K562 (cell line): Measurements from ENCODE around the gene RSRC1. TPM values are rescaled to one million over a fixed set of nuclear protein-coding genes. Genes with fewer than 3 reads are reported as not detected.
A peak's percentile ranks its signal among the peaks of the same experiment; 100 is the strongest.

Source experiments
- ATAC-seq: fragments of 200-7000 bp; cut with Tn5 transposase; 3 replicates; pipeline ENCODE4 v1.9.1; 2020; ENCODE audit warnings: moderate library complexity
- BruUV-seq: library from RNA; stranded (reverse); fragments of 400-500 nt; replicated peaks from 2 replicates; lab custom pipeline; 2021; lab: Mats Ljungman, UMichigan
- CTCF ChIA-PET: fragments of 300-600 bp; formaldehyde crosslinking; extraction: SDS; loops from one replicate; lab custom pipeline; 2021; ENCODE audit warnings: low intra/inter-chr PET ratio; lab: Yijun Ruan, JAX
- POLR2A ChIA-PET: fragments of 300-600, 350-650 bp; sonication (Branson Sonifier 250); formaldehyde crosslinking; extraction: SDS; loops from one replicate; lab custom pipeline; 2021; ENCODE audit warnings: antibody characterized with exemption, inconsistent platforms; lab: Yijun Ruan, JAX
- DNase-seq, 4 experiments: peaks; one replicate each; pipeline versions ENCODE4 v3.0.0 to v3.0.0-alpha.2; 2011 to 2018; ENCODE audit warnings: low spot score in 3 of 4, mixed read lengths in 3 of 4; ENCODE audit errors: extremely low read depth in 1 of 4
- FAIRE-seq: peaks from 2 replicates; lab custom pipeline; 2011; peaks lifted over from hg19 to GRCh38; lab: Jason Lieb, UNC
- H2AFZ ChIP-seq: 2 replicates; pipeline ENCODE4 v1.6.0; 2011; ENCODE audit warnings: low read depth, low read length, control low read depth, inconsistent platforms
- H3K27ac ChIP-seq: fragments of 200-600 bp; 3 replicates; pipeline ENCODE4 v1.8.0; 2011; ENCODE audit warnings: low read depth, mild to moderate bottlenecking, control low read depth, inconsistent platforms, low read length, moderate library complexity, mixed read lengths; ENCODE audit errors: extremely low read depth
- H3K27me3 ChIP-seq, 2 experiments: fragments of 300-600 bp in 1 of 2; 2 replicates in 1 of 2; 3 replicates in 1 of 2; pipeline versions ENCODE4 v1.6.0 to v1.8.0; 2011; ENCODE audit warnings: inconsistent platforms in 2 of 2, low read length in 2 of 2, mild to moderate bottlenecking in 1 of 2, mixed read lengths in 1 of 2, moderate library complexity in 1 of 2; ENCODE audit not compliant: control insufficient read depth in 2 of 2, insufficient read depth in 2 of 2
- H3K36me3 ChIP-seq: fragments of 300-600 bp; 3 replicates; pipeline ENCODE4 v1.8.0; 2011; ENCODE audit warnings: mild to moderate bottlenecking, low read length, inconsistent platforms; ENCODE audit not compliant: control insufficient read depth, insufficient read depth
- H3K4me1 ChIP-seq, 2 experiments: fragments of 200-600 bp in 1 of 2; replicated peaks in 1 of 2; 2 replicates in 1 of 2; 3 replicates in 1 of 2; pipeline versions ENCODE4 v1.5.1 to v1.8.0; 2011; ENCODE audit warnings: inconsistent platforms in 2 of 2, low read length in 2 of 2, mild to moderate bottlenecking in 1 of 2, mixed read lengths in 1 of 2, moderate library complexity in 1 of 2; ENCODE audit not compliant: control insufficient read depth in 2 of 2, insufficient read depth in 2 of 2
- H3K4me2 ChIP-seq: 2 replicates; pipeline ENCODE4 v1.6.1; 2011; ENCODE audit warnings: low read length, control low read depth, inconsistent platforms, mixed read lengths; ENCODE audit not compliant: insufficient read depth
- H3K4me3 ChIP-seq: fragments of 200-600 bp; sonication (generic), shearing (Covaris generic); 2 replicates; pipeline ENCODE4 v1.5.1; 2016; ENCODE audit warnings: control low read depth, inconsistent platforms
- H3K79me2 ChIP-seq: fragments of 200-600 bp; 3 replicates; pipeline ENCODE4 v1.8.0; 2011; ENCODE audit warnings: low read length, inconsistent platforms; ENCODE audit not compliant: control insufficient read depth, insufficient read depth
- H3K9ac ChIP-seq, 2 experiments: 2 replicates each; pipeline versions ENCODE4 v1.6.0 to v1.6.1; 2011; ENCODE audit warnings: low read depth in 2 of 2, low read length in 2 of 2, control low read depth in 1 of 2, inconsistent platforms in 1 of 2, mild to moderate bottlenecking in 1 of 2, mixed read lengths in 1 of 2; ENCODE audit not compliant: insufficient read depth in 1 of 2
- H3K9me1 ChIP-seq: one replicate; pipeline ENCODE4 v1.6.0; 2011; ENCODE audit warnings: inconsistent platforms, mild to moderate bottlenecking, low read length, moderate library complexity; ENCODE audit not compliant: control insufficient read depth, insufficient read depth
- H3K9me3 ChIP-seq: replicated peaks from 2 replicates; pipeline ENCODE4 v1.5.1; 2011; ENCODE audit warnings: low read depth, low read length, inconsistent platforms; ENCODE audit not compliant: control insufficient read depth, insufficient read depth
- H4K20me1 ChIP-seq: replicated peaks from 2 replicates; pipeline ENCODE4 v1.6.1; 2011; ENCODE audit warnings: low read length, inconsistent platforms, mixed read lengths; ENCODE audit not compliant: control insufficient read depth, insufficient read depth
- CBFA2T2 ChIP-seq: fragments of 450-650 bp; conservative IDR thresholded peaks from 2 replicates; pipeline ENCODE4 v1.6.1; 2017; ENCODE audit warnings: mild to moderate bottlenecking
- E2F5 ChIP-seq: sonication (generic); formaldehyde crosslinking; IDR thresholded peaks from 2 replicates; pipeline ENCODE4 v1.8.0; 2022; ENCODE audit warnings: mild to moderate bottlenecking, missing genetic modification reagents
- FOXM1 ChIP-seq, 2 experiments: fragments of 450-650 bp in 1 of 2; sonication (generic) in 1 of 2; formaldehyde crosslinking in 1 of 2; IDR thresholded peaks; 2 replicates each; pipeline versions ENCODE4 v1.6.1 to v1.9.0; 2017 to 2022; ENCODE audit warnings: low read depth in 2 of 2, mild to moderate bottlenecking in 2 of 2, missing genetic modification reagents in 1 of 2, moderate library complexity in 1 of 2
- FOXP1 ChIP-seq: sonication (generic); formaldehyde crosslinking; IDR thresholded peaks from 2 replicates; pipeline ENCODE4 v1.8.0; 2022; ENCODE audit warnings: mild to moderate bottlenecking, missing genetic modification reagents
- HNRNPH1 ChIP-seq: fragments of 200-400 bp; formaldehyde crosslinking; optimal IDR thresholded peaks from 2 replicates; pipeline ENCODE3; 2017; ENCODE audit warnings: low read depth, mild to moderate bottlenecking, low read length, moderate library complexity
- NELFE ChIP-seq: IDR thresholded peaks from 2 replicates; pipeline ENCODE4 v1.6.1; 2011; ENCODE audit warnings: mild to moderate bottlenecking; ENCODE audit not compliant: insufficient read depth, insufficient read length
- NR2C1 ChIP-seq, 2 experiments: fragments of 450-650 bp; IDR thresholded peaks; 2 replicates each; pipeline ENCODE4 v1.6.1; 2017; ENCODE audit warnings: mild to moderate bottlenecking in 2 of 2, antibody characterized with exemption in 1 of 2, inconsistent platforms in 1 of 2, missing compliant biosample characterization in 1 of 2, missing genetic modification characterization in 1 of 2
- XRCC3 ChIP-seq: fragments of 450-650 bp; IDR thresholded peaks from 2 replicates; pipeline ENCODE4 v1.6.1; 2017; ENCODE audit warnings: mild to moderate bottlenecking, moderate library complexity
- ZBTB5 ChIP-seq: fragments of 450-650 bp; IDR thresholded peaks from 2 replicates; pipeline ENCODE4 v1.6.1; 2017; ENCODE audit warnings: antibody characterized with exemption
- ZBTB7A ChIP-seq: IDR thresholded peaks from 2 replicates; pipeline ENCODE4 v1.6.1; 2011; ENCODE audit warnings: low read depth, mild to moderate bottlenecking, low read length, moderate library complexity, borderline replicate concordance; ENCODE audit not compliant: control insufficient read depth
- ZNF224 ChIP-seq: sonication (generic); formaldehyde crosslinking; IDR thresholded peaks from 2 replicates; pipeline ENCODE4 v1.8.0; 2022; ENCODE audit warnings: mild to moderate bottlenecking, missing genetic modification reagents
- ZNF280A ChIP-seq: fragments of 450-650 bp; IDR thresholded peaks from 2 replicates; pipeline ENCODE4 v1.6.1; 2018; ENCODE audit warnings: mild to moderate bottlenecking, low read depth; ENCODE audit not compliant: partially characterized antibody
- ZNF77 ChIP-seq: fragments of 250-450 bp; sonication (Bioruptor Pico); IDR thresholded peaks from 2 replicates; pipeline ENCODE4 v1.5.0; 2020
- in situ Hi-C: fragments of 300-500 bp; cut with MboI; formaldehyde crosslinking; loops from 4 replicates; pipeline ENCODE4 v1.15.0; 2018; ENCODE audit warnings: inconsistent platforms, mixed read lengths
- intact Hi-C: fragments of 100-400 bp; cut with micrococcal nuclease; formaldehyde crosslinking; loops from 2 replicates; pipeline ENCODE4 v1.14.2; 2022
- polyA plus RNA-seq, 8 experiments: library from polyadenylated mRNA; depleted of rRNA in 4 of 8; stranded (reverse) in 5 of 8; unstranded in 3 of 8; fragments of >200 nt; fragmentation: Nextera tagmentation in 2 of 8; fragmentation: Illumina TruSeq in 1 of 8; extraction: Ambion mirVana in 2 of 8; extraction: Trizol in 1 of 8; gene quantifications; 2 replicates each; pipeline versions ENCODE4 v1.2.1 to v1.2.3, GENCODE V29; 2011 to 2014; ENCODE audit warnings: inconsistent platforms in 1 of 8, missing spikeins in 1 of 8
- total RNA-seq, 7 experiments: library from RNA; depleted of rRNA in 6 of 7; stranded (reverse); fragments of >200 nt in 6 of 7; fragmentation: Illumina TruSeq in 2 of 7; extraction: Trizol in 2 of 7; gene quantifications; 2 replicates each; pipeline versions ENCODE4 v1.2.1 to v1.2.3, GENCODE V29; 2011 to 2021; ENCODE audit warnings: low replicate concordance in 1 of 7
- TF ChIP-seq, protein P1 (sequence below): fragments of 250-450 bp; sonication (Bioruptor Pico); IDR thresholded peaks from 2 replicates; pipeline ENCODE4 v1.8.0; 2022; ENCODE audit warnings: inconsistent platforms, mild to moderate bottlenecking, moderate library complexity, borderline replicate concordance
- TF ChIP-seq, protein P2 (sequence below): fragments of 450-650 bp; IDR thresholded peaks from 2 replicates; pipeline ENCODE4 v1.6.1; 2016; ENCODE audit warnings: missing biosample characterization, missing genetic modification characterization

The RSRC1 gene
- total and polyA plus RNA-seq, 9 of the 15 experiments (the other 6 are each of a cell fraction or from before 2014, with no cell fraction given), result 19.3 to 128 (median 75.5) TPM

- H3K4me3 ChIP-seq, result no peak overlapping the region
- H3K27ac ChIP-seq, result no peak overlapping the region
- in situ Hi-C loops (no loop called here), intact Hi-C loops (no loop called here)
- POLR2A ChIA-PET, result no interaction called here
- peaks cover 12% of the 10 kb centered on the region; the same call in 1 of the 2 replicates for H3K9me3 ChIP-seq
- no peaks in the 10 kb centered on the region for H4K20me1 ChIP-seq
- H3K4me2 ChIP-seq, result no peak overlapping the region
- no TSS peak for BruUV-seq
- DNase-seq, result no peak
- no peak overlapping the region for H3K9ac ChIP-seq
- no peak overlapping the region for H2AFZ ChIP-seq
- CTCF ChIA-PET, result no interaction called here
- FAIRE-seq, result no peak
- no peaks in the 10 kb centered on the region for H3K27me3 ChIP-seq
- no peaks in the 10 kb centered on the region for H3K4me1 ChIP-seq
- H3K9me1 ChIP-seq, result no peaks in the 10 kb centered on the region
- H3K79me2 ChIP-seq, result peaks cover 8% of the 10 kb centered on the region; the same call in 1 of the 3 replicates
- ATAC-seq, result no peak
- H3K36me3 ChIP-seq, result no peaks in the 10 kb centered on the region
- no peak for TF ChIP-seq ZNF77 (CRISPR knock-in tag)
- TF ChIP-seq NELFE, result no peak
- TF ChIP-seq E2F5 (CRISPR knock-in tag), result no peak
- TF ChIP-seq, protein P1, sequence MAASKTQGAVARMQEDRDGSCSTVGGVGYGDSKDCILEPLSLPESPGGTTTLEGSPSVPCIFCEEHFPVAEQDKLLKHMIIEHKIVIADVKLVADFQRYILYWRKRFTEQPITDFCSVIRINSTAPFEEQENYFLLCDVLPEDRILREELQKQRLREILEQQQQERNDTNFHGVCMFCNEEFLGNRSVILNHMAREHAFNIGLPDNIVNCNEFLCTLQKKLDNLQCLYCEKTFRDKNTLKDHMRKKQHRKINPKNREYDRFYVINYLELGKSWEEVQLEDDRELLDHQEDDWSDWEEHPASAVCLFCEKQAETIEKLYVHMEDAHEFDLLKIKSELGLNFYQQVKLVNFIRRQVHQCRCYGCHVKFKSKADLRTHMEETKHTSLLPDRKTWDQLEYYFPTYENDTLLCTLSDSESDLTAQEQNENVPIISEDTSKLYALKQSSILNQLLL (CRISPR knock-in tag), result no peak
- 0 out of 2 replicates have a peak, but pooled peaks have one; percentile 23 for TF ChIP-seq NR2C1 (IDR thresholded peaks at IDR 0.05)
- no peak for TF ChIP-seq NR2C1 (tag; IDR thresholded peaks at IDR 0.05)
- TF ChIP-seq CBFA2T2, result no peak
- TF ChIP-seq FOXP1, result no peak
- TF ChIP-seq, protein P2, sequence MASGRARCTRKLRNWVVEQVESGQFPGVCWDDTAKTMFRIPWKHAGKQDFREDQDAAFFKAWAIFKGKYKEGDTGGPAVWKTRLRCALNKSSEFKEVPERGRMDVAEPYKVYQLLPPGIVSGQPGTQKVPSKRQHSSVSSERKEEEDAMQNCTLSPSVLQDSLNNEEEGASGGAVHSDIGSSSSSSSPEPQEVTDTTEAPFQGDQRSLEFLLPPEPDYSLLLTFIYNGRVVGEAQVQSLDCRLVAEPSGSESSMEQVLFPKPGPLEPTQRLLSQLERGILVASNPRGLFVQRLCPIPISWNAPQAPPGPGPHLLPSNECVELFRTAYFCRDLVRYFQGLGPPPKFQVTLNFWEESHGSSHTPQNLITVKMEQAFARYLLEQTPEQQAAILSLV (tag), result no peak
- TF ChIP-seq XRCC3, result peak; percentile 49; the same call in 1 of the 2 replicates
- TF ChIP-seq ZBTB7A, result no peak
- TF ChIP-seq ZBTB5, result no peak
- TF ChIP-seq ZNF224 (CRISPR knock-in tag), result no peak
- no peak for TF ChIP-seq FOXM1 (IDR thresholded peaks at IDR 0.05; ENCODE audit: low read depth)
- TF ChIP-seq FOXM1 (CRISPR knock-in tag; IDR thresholded peaks at IDR 0.05; ENCODE audit: low read depth), result no peak
- TF ChIP-seq ZNF280A, result peak; percentile 98
- TF ChIP-seq HNRNPH1, result no peak
Observed at GRCh38 chr3:158200955-158201354, 91.1 kb downstream of the RSRC1 start.
